ENCODE measurements around the gene TBC1D8.

Gene TBC1D8

GRCh38 chr2:101195871-101196661 is 44.9 kb upstream of the TBC1D8 start:
- DNase-seq (ENCODE audit: low spot score) (no peak), ATAC-seq (ENCODE audit: low read depth) (no peak)

GRCh38 chr2:101193033-101193626 is 41.9 kb upstream of the TBC1D8 start:
- no peak overlapping the region for H3K4me3 ChIP-seq (ENCODE audit: severe bottlenecking)
- H3K27me3 ChIP-seq (ENCODE audit: insufficient read depth, poor library complexity, severe bottlenecking) = no peaks in the 10 kb centered on the region
- H3K9me3 ChIP-seq (ENCODE audit: severe bottlenecking) = no peaks in the 10 kb centered on the region
- H3K4me1 ChIP-seq (ENCODE audit: insufficient read depth, poor library complexity, severe bottlenecking) = peaks cover 5% of the 10 kb centered on the region
- no peak overlapping the region for H3K27ac ChIP-seq (ENCODE audit: poor library complexity, severe bottlenecking)
- ATAC-seq (ENCODE audit: low read depth) = no peak
- DNase-seq (ENCODE audit: low spot score) = no peak
- no peaks in the 10 kb centered on the region for H3K36me3 ChIP-seq (ENCODE audit: low read depth)
- TF ChIP-seq CTCF (IDR thresholded peaks at IDR 0.05; ENCODE audit: poor library complexity, severe bottlenecking) = no peak

More at GRCh38 chr2:101195871-101196661, 44.9 kb upstream of the TBC1D8 start:
- TF ChIP-seq CTCF (IDR thresholded peaks at IDR 0.05; ENCODE audit: poor library complexity, severe bottlenecking) = no peak
- Histone ChIP-seq H3K36me3 (ENCODE audit: low read depth) (no peaks in the 10 kb centered on the region), H3K4me3 (ENCODE audit: severe bottlenecking) (no peak overlapping the region), H3K27me3 (ENCODE audit: insufficient read depth, poor library complexity, severe bottlenecking) (no peaks in the 10 kb centered on the region), H3K4me1 (ENCODE audit: insufficient read depth, poor library complexity, severe bottlenecking) (peaks cover 21% of the 10 kb centered on the region), H3K27ac (ENCODE audit: poor library complexity, severe bottlenecking) (no peak overlapping the region), H3K9me3 (ENCODE audit: severe bottlenecking) (no peaks in the 10 kb centered on the region)

- no peaks in the 10 kb centered on the region for H3K9me3 ChIP-seq (ENCODE audit: severe bottlenecking)
- H3K4me1 ChIP-seq (ENCODE audit: insufficient read depth, poor library complexity, severe bottlenecking) = peaks cover 14% of the 10 kb centered on the region
- DNase-seq (ENCODE audit: low spot score) (no peak), ATAC-seq (ENCODE audit: low read depth) (peak; percentile 40; the same call in 2 of the 3 replicates)
- no peak overlapping the region for H3K4me3 ChIP-seq (ENCODE audit: severe bottlenecking)
- TF ChIP-seq CTCF (IDR thresholded peaks at IDR 0.05; ENCODE audit: poor library complexity, severe bottlenecking) = no peak
- H3K27ac ChIP-seq (ENCODE audit: poor library complexity, severe bottlenecking) = no peak overlapping the region
- no peaks in the 10 kb centered on the region for H3K27me3 ChIP-seq (ENCODE audit: insufficient read depth, poor library complexity, severe bottlenecking)
- no peaks in the 10 kb centered on the region for H3K36me3 ChIP-seq (ENCODE audit: low read depth)
Observed at GRCh38 chr2:101190747-101191516, 39.8 kb upstream of the TBC1D8 start.

- Histone ChIP-seq H3K27ac (ENCODE audit: poor library complexity, severe bottlenecking) (no peak overlapping the region), H3K4me1 (ENCODE audit: insufficient read depth, poor library complexity, severe bottlenecking) (peaks cover 28% of the 10 kb centered on the region), H3K36me3 (ENCODE audit: low read depth) (no peaks in the 10 kb centered on the region), H3K9me3 (ENCODE audit: severe bottlenecking) (no peaks in the 10 kb centered on the region), H3K4me3 (ENCODE audit: severe bottlenecking) (no peak overlapping the region), H3K27me3 (ENCODE audit: insufficient read depth, poor library complexity, severe bottlenecking) (no peaks in the 10 kb centered on the region)
- DNase-seq (ENCODE audit: low spot score) (no peak), ATAC-seq (ENCODE audit: low read depth) (no peak)
- TF ChIP-seq CTCF (IDR thresholded peaks at IDR 0.05; ENCODE audit: poor library complexity, severe bottlenecking) = peak; percentile 32
Observed at GRCh38 chr2:101188683-101189405, 37.7 kb upstream of the TBC1D8 start.

Data from RWPE2 (cell line).